HG03159 (cell line): Measurements from ENCODE around the gene SUN1.

ENCODE experiments used
- ATAC-seq: cut with Tn5 transposase; IDR thresholded peaks from one replicate; pipeline ENCODE4 v1.9.1; 2021; ENCODE audit warnings: mild to moderate bottlenecking, moderate library complexity; ENCODE audit not compliant: unreplicated experiment

The SUN1 gene

GRCh38 chr7:875476-876076, 43.3 kb downstream of the SUN1 start:
- ATAC-seq, result no peak

- ATAC-seq, result peak; percentile 67
Observed at GRCh38 chr7:876077-876971, 44.0 kb downstream of the SUN1 start, which contains the start of gene GET4. TSS of gene GET4 (plus strand) at chr7:876554. CDS start at chr7:876646, 92 bp downstream.

GRCh38 chr7:876972-877311, 44.7 kb downstream of the SUN1 start:
- no peak for ATAC-seq

- no peak for ATAC-seq
Observed at GRCh38 chr7:877312-878232, 45.3 kb downstream of the SUN1 start.

- no peak for ATAC-seq
Observed at GRCh38 chr7:879093-879492, 46.8 kb downstream of the SUN1 start.

- ATAC-seq, result no peak
Observed at GRCh38 chr7:879706-880105, 47.4 kb downstream of the SUN1 start.

- no peak for ATAC-seq
Observed at GRCh38 chr7:880450-880849, 48.2 kb downstream of the SUN1 start.

- no peak for ATAC-seq
Observed at GRCh38 chr7:881441-882234, 49.4 kb downstream of the SUN1 start.

GRCh38 chr7:882336-883035, 50.2 kb downstream of the SUN1 start:
- no peak for ATAC-seq

- ATAC-seq, result no peak
Observed at GRCh38 chr7:883055-884021, 51.1 kb downstream of the SUN1 start.

- no peak for ATAC-seq
Observed at GRCh38 chr7:884191-885003, 52.1 kb downstream of the SUN1 start.

- ATAC-seq, result no peak
Observed at GRCh38 chr7:885261-885892, 53.1 kb downstream of the SUN1 start.

- no peak for ATAC-seq
Observed at GRCh38 chr7:885893-886625, 53.8 kb downstream of the SUN1 start.

GRCh38 chr7:886626-887487, 54.6 kb downstream of the SUN1 start:
- ATAC-seq, result no peak

- no peak for ATAC-seq
Observed at GRCh38 chr7:887488-887820, 55.2 kb downstream of the SUN1 start.
